Measurements from ENCODE around the gene RAMP2. TPM values are rescaled to one million over a fixed set of nuclear protein-coding genes. Genes with fewer than 3 reads are reported as not detected.

The RAMP2 gene
- total and polyA plus RNA-seq, 2 of the 13 experiments (the other 11 are each of a cell fraction or from before 2014, with no cell fraction given): 1.4 to 5.2 TPM

DNA sequence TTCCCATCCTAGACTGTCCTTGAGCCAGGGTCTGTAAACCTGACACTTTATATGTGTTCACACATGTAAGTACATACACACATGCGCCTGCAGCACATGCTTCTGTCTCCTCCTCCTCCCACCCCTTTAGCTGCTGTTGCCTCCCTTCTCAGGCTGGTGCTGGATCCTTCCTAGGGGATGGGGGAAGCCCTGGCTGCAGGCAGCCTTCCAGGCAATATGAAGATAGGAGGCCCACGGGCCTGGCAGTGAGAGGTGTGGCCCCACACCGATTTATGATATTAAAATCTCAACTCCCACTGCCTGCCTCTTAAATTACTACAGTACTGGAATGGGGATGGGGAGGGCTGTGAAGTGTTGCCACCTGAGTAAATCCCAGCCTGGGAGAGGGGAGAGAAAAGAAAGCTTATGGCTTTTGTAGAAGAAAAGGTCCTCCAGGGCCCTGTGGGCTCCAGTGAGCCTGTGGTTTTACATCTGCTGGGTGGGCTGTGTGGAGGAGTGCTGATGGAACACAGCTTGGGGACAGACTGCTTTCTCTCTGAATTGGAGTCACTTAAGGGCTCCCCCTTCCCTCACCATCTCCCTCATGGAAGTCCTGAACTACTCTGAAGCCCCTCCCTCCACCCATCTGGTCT, 18.4 kb downstream of the RAMP2 start (continued):
- TF ChIP-seq, protein P1, sequence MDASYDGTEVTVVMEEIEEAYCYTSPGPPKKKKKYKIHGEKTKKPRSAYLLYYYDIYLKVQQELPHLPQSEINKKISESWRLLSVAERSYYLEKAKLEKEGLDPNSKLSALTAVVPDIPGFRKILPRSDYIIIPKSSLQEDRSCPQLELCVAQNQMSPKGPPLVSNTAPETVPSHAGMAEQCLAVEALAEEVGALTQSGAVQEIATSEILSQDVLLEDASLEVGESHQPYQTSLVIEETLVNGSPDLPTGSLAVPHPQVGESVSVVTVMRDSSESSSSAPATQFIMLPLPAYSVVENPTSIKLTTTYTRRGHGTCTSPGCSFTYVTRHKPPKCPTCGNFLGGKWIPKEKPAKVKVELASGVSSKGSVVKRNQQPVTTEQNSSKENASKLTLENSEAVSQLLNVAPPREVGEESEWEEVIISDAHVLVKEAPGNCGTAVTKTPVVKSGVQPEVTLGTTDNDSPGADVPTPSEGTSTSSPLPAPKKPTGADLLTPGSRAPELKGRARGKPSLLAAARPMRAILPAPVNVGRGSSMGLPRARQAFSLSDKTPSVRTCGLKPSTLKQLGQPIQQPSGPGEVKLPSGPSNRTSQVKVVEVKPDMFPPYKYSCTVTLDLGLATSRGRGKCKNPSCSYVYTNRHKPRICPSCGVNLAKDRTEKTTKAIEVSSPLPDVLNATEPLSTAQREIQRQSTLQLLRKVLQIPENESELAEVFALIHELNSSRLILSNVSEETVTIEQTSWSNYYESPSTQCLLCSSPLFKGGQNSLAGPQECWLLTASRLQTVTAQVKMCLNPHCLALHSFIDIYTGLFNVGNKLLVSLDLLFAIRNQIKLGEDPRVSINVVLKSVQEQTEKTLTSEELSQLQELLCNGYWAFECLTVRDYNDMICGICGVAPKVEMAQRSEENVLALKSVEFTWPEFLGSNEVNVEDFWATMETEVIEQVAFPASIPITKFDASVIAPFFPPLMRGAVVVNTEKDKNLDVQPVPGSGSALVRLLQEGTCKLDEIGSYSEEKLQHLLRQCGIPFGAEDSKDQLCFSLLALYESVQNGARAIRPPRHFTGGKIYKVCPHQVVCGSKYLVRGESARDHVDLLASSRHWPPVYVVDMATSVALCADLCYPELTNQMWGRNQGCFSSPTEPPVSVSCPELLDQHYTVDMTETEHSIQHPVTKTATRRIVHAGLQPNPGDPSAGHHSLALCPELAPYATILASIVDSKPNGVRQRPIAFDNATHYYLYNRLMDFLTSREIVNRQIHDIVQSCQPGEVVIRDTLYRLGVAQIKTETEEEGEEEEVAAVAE (CRISPR knock-in tag; IDR thresholded peaks at IDR 0.05; ENCODE audit: borderline replicate concordance): no peak
- TF ChIP-seq SYNCRIP (IDR thresholded peaks at IDR 0.05; ENCODE audit: insufficient read depth, low read depth, low read length) (no peak), NR3C1 (CRISPR knock-in tag; IDR thresholded peaks at IDR 0.05) (no peak), PCBP2 (optimal IDR thresholded peaks at IDR 0.05; ENCODE audit: low read depth, low read length, poor library complexity, severe bottlenecking) (no peak), TOPORS (CRISPR knock-in tag; IDR thresholded peaks at IDR 0.05) (no peak), ZNF672 (CRISPR knock-in tag; IDR thresholded peaks at IDR 0.05) (no peak), MIER3 (CRISPR knock-in tag; IDR thresholded peaks at IDR 0.05; ENCODE audit: borderline replicate concordance) (no peak), RNF2 (conservative IDR thresholded peaks at IDR 0.05; ENCODE audit: low read depth) (no peak), MNT (IDR thresholded peaks at IDR 0.05) (0 out of 2 replicates have a peak, but pooled peaks have one; percentile 5), ZNF33B (CRISPR knock-in tag; IDR thresholded peaks at IDR 0.05) (no peak), ZNF441 (CRISPR knock-in tag; IDR thresholded peaks at IDR 0.05; ENCODE audit: borderline replicate concordance) (no peak), MTA1 (CRISPR knock-in tag; IDR thresholded peaks at IDR 0.05; ENCODE audit: borderline replicate concordance) (no peak), ZNF501 (CRISPR knock-in tag; IDR thresholded peaks at IDR 0.05) (peak; percentile 50), ZNF670 (CRISPR knock-in tag; IDR thresholded peaks at IDR 0.05; ENCODE audit: borderline replicate concordance) (no peak), IRF9 (CRISPR knock-in tag; IDR thresholded peaks at IDR 0.05; ENCODE audit: borderline replicate concordance) (no peak), ZNF605 (CRISPR knock-in tag; IDR thresholded peaks at IDR 0.05) (no peak), ZNF34 (CRISPR knock-in tag; IDR thresholded peaks at IDR 0.05; ENCODE audit: borderline replicate concordance) (0 out of 2 replicates have a peak, but pooled peaks have one; percentile 27), MIXL1 (CRISPR knock-in tag; IDR thresholded peaks at IDR 0.05) (no peak), HCFC1 (IDR thresholded peaks at IDR 0.05; ENCODE audit: low read depth, low read length) (no peak), SRSF9 (IDR thresholded peaks at IDR 0.05; ENCODE audit: borderline replicate concordance, insufficient read depth, low read depth, low read length, poor library complexity, severe bottlenecking) (no peak)
- TF ChIP-seq, protein P2, sequence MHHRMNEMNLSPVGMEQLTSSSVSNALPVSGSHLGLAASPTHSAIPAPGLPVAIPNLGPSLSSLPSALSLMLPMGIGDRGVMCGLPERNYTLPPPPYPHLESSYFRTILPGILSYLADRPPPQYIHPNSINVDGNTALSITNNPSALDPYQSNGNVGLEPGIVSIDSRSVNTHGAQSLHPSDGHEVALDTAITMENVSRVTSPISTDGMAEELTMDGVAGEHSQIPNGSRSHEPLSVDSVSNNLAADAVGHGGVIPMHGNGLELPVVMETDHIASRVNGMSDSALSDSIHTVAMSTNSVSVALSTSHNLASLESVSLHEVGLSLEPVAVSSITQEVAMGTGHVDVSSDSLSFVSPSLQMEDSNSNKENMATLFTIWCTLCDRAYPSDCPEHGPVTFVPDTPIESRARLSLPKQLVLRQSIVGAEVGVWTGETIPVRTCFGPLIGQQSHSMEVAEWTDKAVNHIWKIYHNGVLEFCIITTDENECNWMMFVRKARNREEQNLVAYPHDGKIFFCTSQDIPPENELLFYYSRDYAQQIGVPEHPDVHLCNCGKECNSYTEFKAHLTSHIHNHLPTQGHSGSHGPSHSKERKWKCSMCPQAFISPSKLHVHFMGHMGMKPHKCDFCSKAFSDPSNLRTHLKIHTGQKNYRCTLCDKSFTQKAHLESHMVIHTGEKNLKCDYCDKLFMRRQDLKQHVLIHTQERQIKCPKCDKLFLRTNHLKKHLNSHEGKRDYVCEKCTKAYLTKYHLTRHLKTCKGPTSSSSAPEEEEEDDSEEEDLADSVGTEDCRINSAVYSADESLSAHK (CRISPR knock-in tag; IDR thresholded peaks at IDR 0.05; ENCODE audit: borderline replicate concordance): no peak
